Activated naive CD4-positive, alpha-beta T cell treated with anti-CD3 and anti-CD28 coated beads, Interleukin-2, amount 50 U/mL, for 24 hours (primary cell): ENCODE data around the gene TFIP11.

Experiments used
- H3K27ac Mint-ChIP-seq: one replicate; pipeline ENCODE4 v1.8.0; 2021; ENCODE audit warnings: mild to moderate bottlenecking, mixed read lengths
- H3K27me3 Mint-ChIP-seq: one replicate; pipeline ENCODE4 v1.8.0; 2021; ENCODE audit warnings: mixed read lengths
- H3K36me3 Mint-ChIP-seq: one replicate; pipeline ENCODE4 v1.8.0; 2021; ENCODE audit warnings: mixed read lengths
- H3K4me1 Mint-ChIP-seq: one replicate; pipeline ENCODE4 v1.8.0; 2021; ENCODE audit warnings: mixed read lengths
- H3K4me3 Mint-ChIP-seq: one replicate; pipeline ENCODE4 v1.8.0; 2021; ENCODE audit warnings: mild to moderate bottlenecking, mixed read lengths
- H3K9me3 Mint-ChIP-seq: one replicate; pipeline ENCODE4 v1.8.0; 2021; ENCODE audit warnings: mixed read lengths

TFIP11 gene

DNA sequence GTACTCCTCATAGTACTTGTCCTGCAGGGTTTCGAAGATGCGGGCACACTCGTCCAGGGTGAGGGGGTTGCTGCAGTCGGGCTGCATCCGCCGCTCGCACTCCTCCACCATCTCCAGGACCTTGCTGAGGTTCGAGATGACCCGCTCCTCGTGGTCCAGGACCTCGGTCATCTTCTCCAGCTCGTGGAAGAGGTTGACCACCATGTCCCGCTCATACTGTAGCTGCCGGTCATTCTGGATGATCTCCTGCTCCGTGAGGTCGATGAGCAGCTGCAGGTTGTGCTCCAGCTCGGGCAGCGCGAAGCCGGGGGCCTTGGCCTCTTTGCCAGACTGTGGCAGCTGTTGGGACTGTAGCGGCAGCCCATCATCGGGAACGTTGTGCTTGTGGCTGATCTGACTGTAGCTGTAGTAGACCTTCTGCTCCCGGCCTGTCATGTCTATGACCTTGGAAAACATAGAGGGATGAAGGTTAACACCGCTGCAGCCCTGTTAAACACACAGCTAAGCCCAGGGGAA, 13.0 kb downstream of the TFIP11 start:
- Mint-ChIP-seq H3K4me1 (peaks cover 20% of the 10 kb centered on the region), H3K27me3 (no peaks in the 10 kb centered on the region), H3K9me3 (no peaks in the 10 kb centered on the region), H3K4me3 (no peak overlapping the region), H3K27ac (no peak overlapping the region), H3K36me3 (peaks cover 23% of the 10 kb centered on the region)

DNA sequence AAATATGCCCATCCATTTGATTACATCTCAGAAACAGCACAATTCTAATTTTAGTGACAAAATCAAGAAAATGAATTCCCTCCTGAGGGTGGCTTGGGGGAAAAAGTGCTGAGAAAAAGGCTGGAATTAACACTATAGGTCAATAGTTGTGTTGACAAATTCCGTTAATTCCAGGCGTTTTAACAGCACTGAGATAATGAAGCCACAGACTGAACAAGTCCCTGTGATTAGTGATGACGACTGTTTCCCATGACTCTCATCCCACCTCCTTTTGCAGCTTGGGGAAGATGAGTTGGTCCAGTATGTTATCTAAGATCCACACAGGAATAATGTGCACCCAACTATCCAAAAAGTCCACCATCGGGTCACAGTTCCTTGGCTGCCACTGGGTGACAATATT, 15.8 kb downstream of the TFIP11 start:
- peaks cover 4% of the 10 kb centered on the region for H3K4me1 Mint-ChIP-seq
- peaks cover 11% of the 10 kb centered on the region for H3K36me3 Mint-ChIP-seq

DNA sequence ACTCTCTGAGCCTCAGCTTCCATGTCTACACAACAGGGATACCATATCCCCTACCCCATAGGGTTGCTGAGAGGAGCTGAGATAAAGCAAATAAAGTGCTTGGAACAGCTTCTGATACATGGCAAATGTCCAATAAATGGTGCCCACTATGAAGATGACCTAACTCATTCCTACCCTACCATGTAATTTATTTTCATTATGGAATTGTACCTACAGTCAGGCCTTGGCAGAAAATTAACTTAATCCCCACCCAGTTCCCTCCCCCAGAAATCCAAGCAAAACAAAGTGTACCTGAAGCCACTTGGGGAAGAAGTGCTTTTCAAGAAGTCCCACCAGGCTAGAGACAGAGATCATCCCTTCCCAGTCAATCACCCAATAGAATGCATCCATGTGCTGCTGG, 17.8 kb downstream of the TFIP11 start:
- Mint-ChIP-seq H3K4me3 (no peak overlapping the region), H3K27me3 (no peaks in the 10 kb centered on the region), H3K36me3 (peaks cover 13% of the 10 kb centered on the region), H3K27ac (no peak overlapping the region), H3K4me1 (no peaks in the 10 kb centered on the region), H3K9me3 (no peaks in the 10 kb centered on the region)

More for the DNA sequence above, 15.8 kb downstream of the TFIP11 start:
- no peaks in the 10 kb centered on the region for H3K9me3 Mint-ChIP-seq
- no peaks in the 10 kb centered on the region for H3K27me3 Mint-ChIP-seq
- H3K27ac Mint-ChIP-seq: no peak overlapping the region
- no peak overlapping the region for H3K4me3 Mint-ChIP-seq

DNA sequence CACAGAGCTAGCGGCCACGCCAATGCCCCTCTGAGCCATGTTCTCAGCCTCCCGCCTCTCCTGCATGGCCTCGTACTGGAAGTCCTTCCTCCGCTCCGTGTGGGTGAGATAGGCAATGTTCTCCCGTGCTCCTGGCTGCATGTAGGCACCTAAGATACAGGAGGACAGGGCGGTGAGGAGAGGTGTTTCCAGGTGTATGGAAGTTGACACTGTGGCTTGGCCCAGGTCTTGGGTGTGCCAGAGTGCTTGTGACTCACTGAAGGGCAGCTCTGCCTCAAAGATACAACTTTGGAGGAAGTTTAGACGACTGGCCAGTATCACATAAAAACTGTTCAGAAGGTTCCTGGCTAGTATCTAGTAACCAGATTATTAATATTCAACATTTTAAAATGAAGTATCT, 20.1 kb downstream of the TFIP11 start:
- Mint-ChIP-seq H3K9me3 (no peaks in the 10 kb centered on the region), H3K27me3 (no peaks in the 10 kb centered on the region), H3K27ac (no peak overlapping the region), H3K4me1 (no peaks in the 10 kb centered on the region), H3K4me3 (no peak overlapping the region), H3K36me3 (peaks cover 16% of the 10 kb centered on the region)

DNA sequence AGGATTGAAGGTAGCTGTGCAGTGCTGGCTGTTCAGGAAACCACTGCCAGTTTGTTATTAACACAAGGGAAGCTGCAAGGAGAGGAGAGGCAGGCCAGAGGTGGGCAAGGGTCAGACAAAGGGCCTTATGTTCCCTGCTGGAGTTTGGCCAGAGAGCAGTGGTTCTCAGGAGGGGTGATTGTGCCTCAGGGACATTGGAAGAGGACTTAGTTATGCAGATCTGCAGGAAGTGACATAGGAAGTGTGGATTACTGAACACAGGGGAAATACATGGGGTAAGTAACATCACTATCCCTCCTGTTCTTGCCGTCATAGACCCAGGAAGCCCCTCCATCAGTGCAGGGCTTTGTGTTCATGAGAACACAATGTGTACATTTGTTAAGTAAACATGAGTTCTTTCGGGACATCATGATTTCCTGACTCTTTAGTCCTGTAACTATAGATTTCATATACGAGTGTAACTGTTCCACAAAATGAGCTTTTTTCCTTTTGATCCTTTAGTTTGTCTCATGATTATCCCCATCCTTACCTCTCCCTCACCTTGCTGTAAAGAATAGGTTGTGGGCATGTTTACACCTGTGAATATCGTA, 22.7 kb downstream of the TFIP11 start:
- no peaks in the 10 kb centered on the region for H3K9me3 Mint-ChIP-seq
- H3K27me3 Mint-ChIP-seq: no peaks in the 10 kb centered on the region
- H3K4me1 Mint-ChIP-seq: peaks cover 16% of the 10 kb centered on the region
- H3K36me3 Mint-ChIP-seq: peaks cover 9% of the 10 kb centered on the region
- H3K27ac Mint-ChIP-seq: peak overlapping the region; percentile 68
- no peak overlapping the region for H3K4me3 Mint-ChIP-seq

DNA sequence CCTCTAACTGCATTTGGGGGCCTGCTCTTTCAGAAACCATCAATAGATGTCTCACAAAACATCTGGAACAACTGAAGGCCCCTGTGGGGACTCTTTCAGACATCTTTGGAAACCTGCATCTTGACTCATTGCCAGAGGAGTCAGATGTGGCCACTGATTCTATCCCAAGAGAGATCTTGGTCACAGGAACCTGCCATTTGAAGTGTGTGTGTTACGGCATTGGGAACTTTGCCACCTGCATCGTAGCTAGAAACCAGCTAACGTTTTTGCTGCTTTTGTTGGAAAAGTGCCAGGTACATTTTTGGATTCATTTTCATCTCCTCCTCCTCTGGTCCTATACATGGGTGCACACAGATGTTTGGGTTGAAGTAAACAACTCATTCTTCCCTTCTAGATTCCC, 24.3 kb downstream of the TFIP11 start:
- H3K27ac Mint-ChIP-seq: no peak overlapping the region
- H3K27me3 Mint-ChIP-seq: no peaks in the 10 kb centered on the region
- H3K4me3 Mint-ChIP-seq: no peak overlapping the region
- H3K4me1 Mint-ChIP-seq: peaks cover 24% of the 10 kb centered on the region
- H3K9me3 Mint-ChIP-seq: no peaks in the 10 kb centered on the region
- peaks cover 9% of the 10 kb centered on the region for H3K36me3 Mint-ChIP-seq

DNA sequence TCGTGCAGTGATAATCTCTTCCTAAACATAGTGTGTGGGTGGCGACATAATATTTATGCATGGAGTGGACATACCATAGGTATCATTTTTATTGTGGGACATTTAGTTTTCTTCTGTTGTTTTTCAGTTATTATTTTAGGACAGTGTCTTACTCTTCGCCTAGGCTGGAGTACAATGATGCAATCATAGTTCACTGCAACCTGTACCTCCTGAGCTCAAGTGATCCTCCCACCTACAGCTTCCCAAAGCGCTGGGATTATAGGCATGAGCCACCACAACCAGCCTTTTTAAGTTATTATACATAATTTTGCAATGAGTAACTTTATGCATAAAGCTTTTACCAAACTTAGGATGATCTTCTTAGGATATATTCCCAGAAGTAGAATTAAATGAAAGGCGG, 25.9 kb downstream of the TFIP11 start:
- no peaks in the 10 kb centered on the region for H3K9me3 Mint-ChIP-seq
- peaks cover 9% of the 10 kb centered on the region for H3K36me3 Mint-ChIP-seq
- H3K4me1 Mint-ChIP-seq: peaks cover 40% of the 10 kb centered on the region
- H3K27me3 Mint-ChIP-seq: no peaks in the 10 kb centered on the region
- no peak overlapping the region for H3K27ac Mint-ChIP-seq
- H3K4me3 Mint-ChIP-seq: peak overlapping the region; percentile 97

DNA sequence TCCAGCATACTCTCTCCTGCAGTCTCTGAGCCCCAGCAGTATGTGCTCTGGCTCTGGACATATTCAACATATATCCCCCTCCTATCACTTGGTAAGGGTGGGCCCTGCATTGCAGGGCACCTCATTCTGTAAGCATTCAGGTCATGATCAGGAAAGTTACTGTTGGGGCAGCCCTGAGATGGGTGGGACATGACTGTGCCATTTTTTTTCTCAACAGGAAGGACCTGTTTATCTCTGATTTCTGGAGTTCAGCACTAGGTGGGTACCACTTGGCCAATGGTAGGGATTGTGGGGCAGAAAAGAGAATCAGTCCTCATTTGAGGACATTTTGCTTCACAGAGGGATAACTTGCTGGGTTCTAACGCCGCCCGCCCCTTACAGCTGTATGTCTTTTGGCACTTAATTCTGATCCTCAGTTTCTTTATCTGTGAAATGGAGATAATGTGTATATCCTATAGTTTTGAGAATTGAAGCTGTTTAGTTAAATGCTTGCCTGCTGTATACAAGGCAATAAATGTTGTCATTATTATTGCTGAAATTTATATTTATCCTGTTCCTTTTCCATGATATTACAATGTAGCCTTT, 26.4 kb downstream of the TFIP11 start:
- H3K27ac Mint-ChIP-seq: no peak overlapping the region
- H3K27me3 Mint-ChIP-seq: no peaks in the 10 kb centered on the region
- H3K9me3 Mint-ChIP-seq: no peaks in the 10 kb centered on the region
- peaks cover 45% of the 10 kb centered on the region for H3K4me1 Mint-ChIP-seq
- H3K4me3 Mint-ChIP-seq: peak overlapping the region; percentile 97
- H3K36me3 Mint-ChIP-seq: peaks cover 12% of the 10 kb centered on the region

DNA sequence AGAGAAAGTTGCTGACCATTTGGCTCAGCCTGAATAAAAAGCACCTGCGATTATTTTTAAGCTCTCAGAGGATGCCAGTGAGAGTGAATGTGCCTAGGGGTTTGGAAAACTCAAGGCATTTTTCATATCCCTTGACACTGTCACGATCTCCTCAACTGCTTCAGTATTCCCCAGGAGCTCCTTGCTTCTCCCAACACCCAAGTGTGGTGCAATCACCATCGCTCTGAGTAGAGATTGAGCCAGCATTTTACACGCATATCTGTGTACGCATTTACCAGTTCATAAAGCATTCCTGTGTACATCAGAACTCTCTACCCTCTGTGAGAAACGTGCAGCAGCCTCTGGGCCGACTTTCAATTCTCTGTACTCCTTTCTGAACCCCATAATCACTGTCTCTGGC, 27.3 kb downstream of the TFIP11 start:
- Mint-ChIP-seq H3K27ac (peak overlapping the region; percentile 80), H3K9me3 (no peaks in the 10 kb centered on the region), H3K27me3 (no peaks in the 10 kb centered on the region), H3K36me3 (peaks cover 9% of the 10 kb centered on the region), H3K4me1 (peaks cover 52% of the 10 kb centered on the region), H3K4me3 (peak overlapping the region; percentile 97)

DNA sequence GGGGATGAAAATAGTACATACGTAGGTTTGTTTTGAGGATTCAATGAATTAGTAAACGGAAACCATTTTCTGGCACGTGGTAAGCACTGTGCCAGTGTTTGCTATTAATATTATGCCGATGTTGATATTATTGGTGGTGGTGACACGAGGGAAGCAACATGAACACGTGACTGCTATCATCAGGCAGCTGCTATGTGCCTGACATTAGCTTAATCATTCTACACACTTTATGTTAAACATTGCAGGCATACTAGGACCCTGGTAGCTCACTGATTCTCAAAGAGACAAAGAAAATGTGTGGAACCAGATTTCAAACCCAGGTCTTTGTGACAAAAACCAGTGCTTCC, 27.9 kb downstream of the TFIP11 start:
- Mint-ChIP-seq H3K9me3 (no peaks in the 10 kb centered on the region), H3K27ac (peak overlapping the region; percentile 94), H3K36me3 (peaks cover 8% of the 10 kb centered on the region), H3K27me3 (no peaks in the 10 kb centered on the region), H3K4me3 (peak overlapping the region; percentile 97), H3K4me1 (peaks cover 59% of the 10 kb centered on the region)

DNA sequence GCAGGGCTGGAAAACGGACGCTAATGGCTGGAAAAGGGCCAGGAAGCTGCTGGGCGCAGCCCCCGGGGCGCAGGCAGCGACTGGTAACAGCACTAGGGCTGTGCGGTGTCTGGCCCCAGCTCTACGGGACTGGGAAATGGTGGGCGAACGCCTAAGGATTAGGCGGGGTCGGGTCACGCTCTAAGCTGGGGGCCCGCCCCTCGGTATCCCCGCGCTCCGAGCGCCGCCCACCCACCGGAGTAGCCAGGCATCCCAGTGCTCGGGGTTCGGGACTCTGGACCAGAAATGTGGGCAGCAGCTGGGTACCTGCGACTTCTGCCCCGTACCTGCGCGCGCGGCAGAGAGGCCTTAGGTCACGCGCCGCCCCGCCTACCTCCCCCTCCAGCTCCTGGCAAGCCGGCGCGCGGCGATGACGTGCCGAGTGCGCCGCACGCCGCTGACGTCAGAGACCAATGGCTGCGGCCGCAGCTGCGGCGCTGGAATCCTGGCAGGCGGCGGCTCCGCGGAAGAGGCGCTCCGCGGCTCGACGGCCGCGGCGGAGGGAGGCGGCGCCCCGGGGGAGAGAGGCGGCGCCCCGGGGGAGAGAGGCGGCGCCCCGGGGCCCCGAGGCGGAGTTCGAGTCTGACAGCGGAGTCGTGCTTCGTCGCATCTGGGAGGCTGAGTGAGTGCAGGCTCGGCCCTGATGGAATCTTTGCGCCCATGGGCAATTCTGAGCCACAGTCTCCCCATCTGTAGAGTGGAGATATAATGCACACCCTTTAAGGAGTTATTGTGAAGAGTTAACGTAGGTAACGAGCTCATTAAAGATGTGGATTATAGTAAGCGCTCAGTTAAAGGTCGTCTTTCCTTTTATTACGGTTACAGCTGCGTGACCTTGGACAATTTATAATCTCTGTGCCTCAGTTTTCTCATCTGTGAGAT, 28.6 kb downstream of the TFIP11 start, which contains the start of the genes HPS4 and SRRD:
Gene HPS4, minus strand, starts transcription at position 345 of the 921 bp plus-strand sequence. CDS start 2,021 bp downstream, outside the sequence.
Gene SRRD, plus strand, starts transcription at position 439 of the 921 bp plus-strand sequence. Its CDS starts 14 bp downstream, at position 453.
- Mint-ChIP-seq H3K4me3 (peak within 1 kb of the TSS; percentile 97), H3K27ac (peak within 1 kb of the TSS; percentile 97), H3K36me3 (peaks cover 4% of the 10 kb centered on the region), H3K27me3 (no peaks in the 10 kb centered on the region), H3K4me1 (peaks cover 66% of the 10 kb centered on the region), H3K9me3 (no peaks in the 10 kb centered on the region)

DNA sequence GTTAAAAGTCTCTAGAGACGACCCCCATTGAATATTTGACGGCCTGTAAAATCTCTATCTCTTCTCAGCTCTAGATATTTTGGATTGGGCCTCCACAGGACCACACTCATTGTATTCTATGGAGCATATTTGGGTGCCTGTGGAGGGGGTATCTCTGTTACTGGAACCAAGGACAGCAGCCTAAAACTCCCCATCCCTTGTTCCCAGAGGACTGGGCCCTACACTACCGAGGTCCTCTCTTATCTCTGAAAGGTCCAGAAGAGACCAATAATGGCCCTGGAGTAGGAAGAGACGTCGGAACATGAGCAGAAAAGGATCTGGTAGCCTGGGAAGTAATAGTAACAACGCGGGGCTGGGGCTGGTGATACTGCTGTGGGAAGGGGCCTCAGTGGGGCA, 29.2 kb downstream of the TFIP11 start:
- Mint-ChIP-seq H3K4me1 (peaks cover 69% of the 10 kb centered on the region), H3K9me3 (no peaks in the 10 kb centered on the region), H3K27ac (peak overlapping the region; percentile 97), H3K36me3 (peaks cover 5% of the 10 kb centered on the region), H3K4me3 (peak overlapping the region; percentile 97), H3K27me3 (no peaks in the 10 kb centered on the region)

DNA sequence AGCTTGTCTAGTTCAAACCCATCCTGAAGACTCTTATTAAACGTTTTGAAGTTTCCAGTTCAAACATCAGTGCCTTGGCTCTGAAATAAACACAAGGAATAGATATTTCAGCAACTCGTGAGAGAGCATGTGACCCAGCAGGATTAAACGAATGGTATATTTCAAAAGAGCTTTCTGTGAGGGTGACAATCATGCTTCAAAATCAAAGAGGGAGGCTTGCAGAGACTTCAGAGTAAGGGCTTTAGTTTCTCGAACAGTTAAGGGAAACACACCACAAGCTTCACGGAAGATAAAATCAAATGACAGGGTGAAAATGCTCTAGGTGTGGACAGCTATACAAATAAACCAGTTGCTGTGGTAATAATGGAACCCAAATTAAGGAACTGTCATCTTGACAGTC, 30.1 kb downstream of the TFIP11 start:
- H3K27me3 Mint-ChIP-seq: no peaks in the 10 kb centered on the region
- no peaks in the 10 kb centered on the region for H3K9me3 Mint-ChIP-seq
- peak overlapping the region; percentile 97 for H3K4me3 Mint-ChIP-seq
- peak overlapping the region; percentile 97 for H3K27ac Mint-ChIP-seq
- H3K4me1 Mint-ChIP-seq: peaks cover 78% of the 10 kb centered on the region
- peaks cover 13% of the 10 kb centered on the region for H3K36me3 Mint-ChIP-seq

DNA sequence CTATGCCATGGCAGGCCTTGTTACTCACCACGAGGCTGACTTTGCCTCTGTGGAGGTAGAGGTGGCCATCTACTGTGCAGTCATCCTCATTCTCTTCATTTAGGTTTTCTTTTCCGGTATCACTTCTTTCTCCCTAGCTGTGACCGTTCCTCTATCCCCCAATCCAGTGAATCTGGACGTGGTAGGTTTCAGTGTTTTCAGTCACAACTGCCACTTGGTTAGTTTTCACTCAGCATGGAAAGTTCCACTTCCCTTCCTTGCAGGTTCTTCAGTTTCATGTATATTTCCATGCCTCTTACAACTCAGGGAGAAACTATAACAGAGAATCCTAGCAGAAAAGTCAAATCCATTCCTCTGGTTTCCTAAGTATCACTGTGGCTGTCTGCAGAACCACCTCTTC, 30.6 kb downstream of the TFIP11 start:
- Mint-ChIP-seq H3K9me3 (no peaks in the 10 kb centered on the region), H3K36me3 (peaks cover 15% of the 10 kb centered on the region), H3K4me1 (peaks cover 80% of the 10 kb centered on the region), H3K27me3 (no peaks in the 10 kb centered on the region), H3K4me3 (peak overlapping the region; percentile 97), H3K27ac (no peak overlapping the region)

DNA sequence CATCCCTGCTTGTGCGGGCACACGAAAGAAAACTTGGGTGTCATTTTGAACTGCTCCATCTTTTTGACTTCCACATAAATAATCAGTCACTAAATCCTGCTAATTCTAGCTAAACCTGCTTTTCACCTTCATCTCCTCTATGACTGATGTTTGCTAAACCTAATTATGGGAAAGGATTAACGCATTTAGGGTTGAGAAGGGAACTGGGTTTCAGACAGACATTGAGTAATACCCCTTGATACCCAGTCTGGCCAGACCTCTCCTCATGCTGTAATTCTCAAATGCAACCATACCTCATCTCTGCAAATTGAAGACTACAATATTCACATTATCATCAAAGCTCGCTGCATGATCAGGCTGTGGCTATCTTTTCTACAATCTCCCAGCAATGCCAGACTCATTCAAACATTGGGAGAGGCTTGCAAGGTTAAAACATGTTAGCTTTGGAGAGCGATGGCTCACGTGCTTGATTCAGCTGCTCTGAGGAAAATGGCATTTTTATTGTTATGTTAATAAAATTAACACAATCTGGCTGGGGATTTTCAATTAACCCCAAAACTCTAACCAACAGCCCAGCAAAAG, 31.1 kb downstream of the TFIP11 start:
- H3K27me3 Mint-ChIP-seq: no peaks in the 10 kb centered on the region
- peaks cover 80% of the 10 kb centered on the region for H3K4me1 Mint-ChIP-seq
- H3K9me3 Mint-ChIP-seq: no peaks in the 10 kb centered on the region
- H3K36me3 Mint-ChIP-seq: peaks cover 18% of the 10 kb centered on the region
- H3K4me3 Mint-ChIP-seq: peak overlapping the region; percentile 84
- peak overlapping the region; percentile 73 for H3K27ac Mint-ChIP-seq
